Activated CD4-positive, alpha-beta T cell treated with anti-CD3 and anti-CD28 coated beads, Interleukin-2, Interleukin-6, amounts not matched to agents 100 ng/mL and 50 ng/mL, durations not matched to agents 16 hours and 8 hours (primary cell): ENCODE results near the gene BCHE.

ENCODE experiments used
- DNase-seq: peaks from one replicate; pipeline ENCODE4 v3.0.0-alpha.2; 2020

The BCHE gene

GRCh38 chr3:165837058-165837525, at the start of gene BCHE:
BCHE (minus strand) TSS chr3:165837423; CDS start chr3:165831033, 6,390 bp downstream.
- no peak for DNase-seq

GRCh38 chr3:165885558-165886270, 48.5 kb upstream of the BCHE start:
- no peak for DNase-seq

GRCh38 chr3:165884518-165884917, 47.3 kb upstream of the BCHE start:
- no peak for DNase-seq

GRCh38 chr3:165883863-165884478, 46.7 kb upstream of the BCHE start:
- DNase-seq: no peak

- no peak for DNase-seq
Measured at GRCh38 chr3:165883117-165883516, 45.9 kb upstream of the BCHE start.

- DNase-seq: no peak
Measured at GRCh38 chr3:165875644-165876043, 38.4 kb upstream of the BCHE start.

- DNase-seq: no peak
Measured at GRCh38 chr3:165874663-165875489, 37.7 kb upstream of the BCHE start.

- DNase-seq: no peak
Measured at GRCh38 chr3:165868088-165868487, 30.9 kb upstream of the BCHE start.

GRCh38 chr3:165859061-165859460, 21.8 kb upstream of the BCHE start:
- no peak for DNase-seq

- DNase-seq: no peak
Measured at GRCh38 chr3:165855581-165855980, 18.4 kb upstream of the BCHE start.

- DNase-seq: peak; percentile 8
Measured at GRCh38 chr3:165854696-165855095, 17.5 kb upstream of the BCHE start.

GRCh38 chr3:165852711-165853110, 15.5 kb upstream of the BCHE start:
- DNase-seq: no peak

GRCh38 chr3:165852191-165852590, 15.0 kb upstream of the BCHE start:
- no peak for DNase-seq

- DNase-seq: no peak
Measured at GRCh38 chr3:165846056-165846455, 8.8 kb upstream of the BCHE start.

GRCh38 chr3:165839296-165840076, 2.3 kb upstream of the BCHE start:
- no peak for DNase-seq

GRCh38 chr3:165837801-165838200, 578 bp upstream of the BCHE start:
- no peak for DNase-seq

- DNase-seq: no peak
Measured at GRCh38 chr3:165835431-165835830, 1.8 kb downstream of the BCHE start.

- DNase-seq: no peak
Measured at GRCh38 chr3:165830746-165831145, 6.5 kb downstream of the BCHE start.

GRCh38 chr3:165827883-165828282, 9.3 kb downstream of the BCHE start:
- no peak for DNase-seq

- DNase-seq: no peak
Measured at GRCh38 chr3:165827233-165827632, 10.0 kb downstream of the BCHE start.

GRCh38 chr3:165820671-165821123, 16.5 kb downstream of the BCHE start:
- DNase-seq: no peak

GRCh38 chr3:165817160-165817709, 20.0 kb downstream of the BCHE start:
- no peak for DNase-seq
